HG02938 (cell line): Measurements from ENCODE around the gene FANCL.
"Not testable (repeated sequence)": the region's sequence is repeated elsewhere in the genome, so short reads cannot be mapped to it uniquely, and the experiment has no call there.

Experiments
- ATAC-seq: cut with Tn5 transposase; IDR thresholded peaks from one replicate; pipeline ENCODE4 v1.9.1; 2021; ENCODE audit warnings: mild to moderate bottlenecking, moderate library complexity; ENCODE audit not compliant: unreplicated experiment

The FANCL gene

GRCh38 chr2:58207189-58207588 lies 33.9 kb downstream of the FANCL start:
- no peak for ATAC-seq

- no peak for ATAC-seq
These were observed 34.3 kb downstream of the FANCL start for GRCh38 chr2:58206785-58207184.

- no peak for ATAC-seq
These were observed 36.7 kb downstream of the FANCL start for GRCh38 chr2:58204195-58204959.

GRCh38 chr2:58203018-58203417 lies 38.1 kb downstream of the FANCL start:
- no peak for ATAC-seq

GRCh38 chr2:58202404-58202803 lies 38.7 kb downstream of the FANCL start:
- ATAC-seq: no peak

GRCh38 chr2:58197894-58198293 lies 43.2 kb downstream of the FANCL start:
- no peak for ATAC-seq

GRCh38 chr2:58195662-58196061 lies 45.5 kb downstream of the FANCL start:
- no peak for ATAC-seq

GRCh38 chr2:58194458-58194857 lies 46.7 kb downstream of the FANCL start:
- ATAC-seq: no peak

- not testable (repeated sequence) for ATAC-seq
These were observed 54.1 kb downstream of the FANCL start for GRCh38 chr2:58187022-58187421.

GRCh38 chr2:58186501-58186900 lies 54.6 kb downstream of the FANCL start:
- no peak for ATAC-seq

GRCh38 chr2:58182527-58182926 lies 58.6 kb downstream of the FANCL start:
- no peak for ATAC-seq

GRCh38 chr2:58180635-58181034 lies 60.5 kb downstream of the FANCL start:
- ATAC-seq: no peak

- ATAC-seq: not testable (repeated sequence)
These were observed 61.0 kb downstream of the FANCL start for GRCh38 chr2:58180175-58180574.

GRCh38 chr2:58177187-58177586 lies 63.9 kb downstream of the FANCL start:
- not testable (repeated sequence) for ATAC-seq

- ATAC-seq: not testable (repeated sequence)
These were observed 69.3 kb downstream of the FANCL start for GRCh38 chr2:58171831-58172230.

- ATAC-seq: not testable (repeated sequence)
These were observed 70.7 kb downstream of the FANCL start for GRCh38 chr2:58170334-58170933.

GRCh38 chr2:58169845-58170244 lies 71.3 kb downstream of the FANCL start:
- not testable (repeated sequence) for ATAC-seq

GRCh38 chr2:58168130-58168529 lies 73.0 kb downstream of the FANCL start:
- not testable (repeated sequence) for ATAC-seq

GRCh38 chr2:58163913-58164312 lies 77.2 kb downstream of the FANCL start:
- no peak for ATAC-seq

- ATAC-seq: no peak
These were observed 82.6 kb downstream of the FANCL start for GRCh38 chr2:58158481-58158880.

GRCh38 chr2:58157754-58158153 lies 83.4 kb downstream of the FANCL start:
- no peak for ATAC-seq

- no peak for ATAC-seq
These were observed 84.3 kb downstream of the FANCL start for GRCh38 chr2:58156780-58157179.
